Keratinocyte (primary cell): ENCODE results near the gene NEURL1.

ENCODE experiments used
- CTCF ChIP-seq, 3 experiments: IDR thresholded peaks in 1 of 3; conservative IDR thresholded peaks in 1 of 3; optimal IDR thresholded peaks in 1 of 3; 2 replicates in 2 of 3; 3 replicates in 1 of 3; pipeline versions ENCODE3 to v1.5.1; 2011; ENCODE audit warnings: low read length in 3 of 3, mild to moderate bottlenecking in 3 of 3, moderate library complexity in 2 of 3, control low read depth in 1 of 3, inconsistent platforms in 1 of 3; ENCODE audit not compliant: insufficient read depth in 2 of 3; ENCODE audit errors: extremely low read depth in 1 of 3
- EZH2 ChIP-seq: IDR thresholded peaks from one replicate; pipeline ENCODE4 v1.6.1; 2012; ENCODE audit warnings: inconsistent platforms, mild to moderate bottlenecking, low read length, moderate library complexity

GRCh38 chr10:103548006-103548405 lies 54.5 kb downstream of the NEURL1 start:
- TF ChIP-seq EZH2 = no peak
- no peak for TF ChIP-seq CTCF (optimal IDR thresholded peaks at IDR 0.05 in 1 of 3, IDR thresholded peaks at IDR 0.05 in 1 of 3, conservative IDR thresholded peaks at IDR 0.05 in 1 of 3; ENCODE audit: extremely low read depth in 1 of 3, insufficient read depth in 2 of 3, low read length in 3 of 3)
